ENCODE results near the gene PDSS1. TPM values are rescaled to one million over a fixed set of nuclear protein-coding genes. Genes with fewer than 3 reads are reported as not detected.

Gene PDSS1
- total and polyA plus RNA-seq, 2 of the 13 experiments (the other 11 are each of a cell fraction or from before 2014, with no cell fraction given): 18.7 to 19.3 TPM

GRCh38 chr10:26717476-26717875, 20.0 kb downstream of the PDSS1 start:
- no peak for DNase-seq (ENCODE audit: low spot score)
- CTCF ChIA-PET (ENCODE audit: low intra/inter-chr PET ratio, low total read pairs): no interaction called here
- no peak for FAIRE-seq

GRCh38 chr10:26721561-26721960, 24.1 kb downstream of the PDSS1 start:
- Histone ChIP-seq H4K20me1 (ENCODE audit: insufficient read depth, low read length) (no peaks in the 10 kb centered on the region), H3K27ac (ENCODE audit: extremely low read length, insufficient read depth, low read length) (no peak overlapping the region), H3K9me3 (ENCODE audit: low read length) (no peaks in the 10 kb centered on the region), H3K27me3 (ENCODE audit: control insufficient read depth in 1 of 2, insufficient read depth in 2 of 2, low read length in 2 of 2) (no peaks in the 10 kb centered on the region), H3K4me1 (ENCODE audit: insufficient read depth, low read length) (no peaks in the 10 kb centered on the region), H2AFZ (ENCODE audit: low read length) (no peak overlapping the region), H3K4me2 (ENCODE audit: low read depth, low read length) (no peak overlapping the region), H3K9ac (ENCODE audit: insufficient read depth, low read depth, low read length) (no peak overlapping the region), H3K36me3 (replicated peaks in 1 of 2; ENCODE audit: control insufficient read depth in 1 of 2, insufficient read depth in 2 of 2, low read length in 2 of 2) (peaks cover 11 to 65% of the 10 kb centered on the region in 2 experiments), H3K4me3 (replicated peaks in 1 of 3; ENCODE audit: insufficient read depth in 1 of 3, low read depth in 2 of 3, low read length in 3 of 3) (no peak overlapping the region), H3K79me2 (ENCODE audit: insufficient read depth, low read length) (no peaks in the 10 kb centered on the region)
- ATAC-seq: no peak
- intact Hi-C loops (cut with micrococcal nuclease; ENCODE audit: unreplicated experiment) (no loop called here), in situ Hi-C loops (cut with HindIII; ENCODE audit: extremely low pct_ligation_motif_present, low pct_unique_long_range_greater_than_20kb) (no loop called here)
- ChIA-PET CTCF (ENCODE audit: low intra/inter-chr PET ratio, low total read pairs) (no interaction called here), POLR2A (no interaction called here)
- no peak for DNase-seq (ENCODE audit: low spot score)
- FAIRE-seq: no peak
- 94% methylated on average over 7 of the region's 7 CpGs for WGBS (ENCODE audit: low lambda C conversion rate)
- BruUV-seq (replicated peaks): no TSS peak
- TF ChIP-seq FOXO1 (CRISPR knock-in tag; IDR thresholded peaks at IDR 0.05): no peak
- no peak for TF ChIP-seq TFAP4 (IDR thresholded peaks at IDR 0.05; ENCODE audit: borderline replicate concordance, low read depth)
- TF ChIP-seq MEIS2 (CRISPR knock-in tag; IDR thresholded peaks at IDR 0.05): no peak
- no peak for TF ChIP-seq IRF9 (CRISPR knock-in tag; IDR thresholded peaks at IDR 0.05; ENCODE audit: borderline replicate concordance)
- TF ChIP-seq ZNF660 (CRISPR knock-in tag; IDR thresholded peaks at IDR 0.05; ENCODE audit: borderline replicate concordance, low read depth): no peak
- no peak for TF ChIP-seq ZNF691 (CRISPR knock-in tag; IDR thresholded peaks at IDR 0.05; ENCODE audit: borderline replicate concordance, low read depth)
- TF ChIP-seq REL (CRISPR knock-in tag; conservative IDR thresholded peaks at IDR 0.05): no peak
- no peak for TF ChIP-seq ZSCAN30 (CRISPR knock-in tag; IDR thresholded peaks at IDR 0.05)
- TF ChIP-seq ZNF878 (CRISPR knock-in tag; IDR thresholded peaks at IDR 0.05): no peak

More at GRCh38 chr10:26717476-26717875, 20.0 kb downstream of the PDSS1 start:
- Histone ChIP-seq H3K9ac (ENCODE audit: insufficient read depth, low read depth, low read length) (no peak overlapping the region), H3K36me3 (replicated peaks in 1 of 2; ENCODE audit: control insufficient read depth in 1 of 2, insufficient read depth in 2 of 2, low read length in 2 of 2) (peaks cover 9 to 41% of the 10 kb centered on the region in 2 experiments), H3K79me2 (ENCODE audit: insufficient read depth, low read length) (no peaks in the 10 kb centered on the region), H3K4me2 (ENCODE audit: low read depth, low read length) (no peak overlapping the region), H3K27me3 (ENCODE audit: control insufficient read depth in 1 of 2, insufficient read depth in 2 of 2, low read length in 2 of 2) (no peaks in the 10 kb centered on the region), H3K4me3 (replicated peaks in 1 of 3; ENCODE audit: insufficient read depth in 1 of 3, low read depth in 2 of 3, low read length in 3 of 3) (no peak overlapping the region), H2AFZ (ENCODE audit: low read length) (no peak overlapping the region), H3K27ac (ENCODE audit: extremely low read length, insufficient read depth, low read length) (no peak overlapping the region), H3K9me3 (ENCODE audit: low read length) (no peaks in the 10 kb centered on the region), H3K4me1 (ENCODE audit: insufficient read depth, low read length) (peaks cover 17% of the 10 kb centered on the region), H4K20me1 (ENCODE audit: insufficient read depth, low read length) (no peaks in the 10 kb centered on the region)
- intact Hi-C loops (cut with micrococcal nuclease; ENCODE audit: unreplicated experiment) (no loop called here), in situ Hi-C loops (cut with HindIII; ENCODE audit: extremely low pct_ligation_motif_present, low pct_unique_long_range_greater_than_20kb) (no loop called here)
- no peak for TF ChIP-seq ZNF333 (CRISPR knock-in tag; IDR thresholded peaks at IDR 0.05; ENCODE audit: borderline replicate concordance)
- no peak for TF ChIP-seq ZNF543 (CRISPR knock-in tag; IDR thresholded peaks at IDR 0.05)
- TF ChIP-seq, protein P1, sequence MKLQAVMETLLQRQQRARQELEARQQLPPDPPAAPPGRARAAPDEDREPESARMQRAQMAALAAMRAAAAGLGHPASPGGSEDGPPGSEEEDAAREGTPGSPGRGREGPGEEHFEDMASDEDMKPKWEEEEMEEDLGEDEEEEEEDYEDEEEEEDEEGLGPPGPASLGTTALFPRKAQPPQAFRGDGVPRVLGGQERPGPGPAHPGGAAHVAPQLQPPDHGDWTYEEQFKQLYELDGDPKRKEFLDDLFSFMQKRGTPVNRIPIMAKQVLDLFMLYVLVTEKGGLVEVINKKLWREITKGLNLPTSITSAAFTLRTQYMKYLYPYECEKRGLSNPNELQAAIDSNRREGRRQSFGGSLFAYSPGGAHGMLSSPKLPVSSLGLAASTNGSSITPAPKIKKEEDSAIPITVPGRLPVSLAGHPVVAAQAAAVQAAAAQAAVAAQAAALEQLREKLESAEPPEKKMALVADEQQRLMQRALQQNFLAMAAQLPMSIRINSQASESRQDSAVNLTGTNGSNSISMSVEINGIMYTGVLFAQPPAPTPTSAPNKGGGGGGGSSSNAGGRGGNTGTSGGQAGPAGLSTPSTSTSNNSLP (IDR thresholded peaks at IDR 0.05; ENCODE audit: low read depth, low read length): no peak
- TF ChIP-seq ZMYM4 (CRISPR knock-in tag; IDR thresholded peaks at IDR 0.05): no peak
- TF ChIP-seq HMG20B (CRISPR knock-in tag; conservative IDR thresholded peaks at IDR 0.05): no peak
- no peak for TF ChIP-seq SNAPC2 (CRISPR knock-in tag; IDR thresholded peaks at IDR 0.05)
- ATAC-seq: no peak
- POLR2A ChIA-PET: no interaction called here
- no TSS peak for BruUV-seq (replicated peaks)
- WGBS (ENCODE audit: low lambda C conversion rate): 92% methylated on average over 7 of the region's 7 CpGs

Measured in HepG2 (cell line).